Measurements from ENCODE around the gene SIGLECL1. TPM values are rescaled to one million over a fixed set of nuclear protein-coding genes. Genes with fewer than 3 reads are reported as not detected.

The SIGLECL1 gene
- total RNA-seq = not detected in 2 replicates

GRCh38 chr19:51250786-51251467 lies at the start of gene SIGLECL1:
SIGLECL1 (plus strand) TSS chr19:51251080; CDS start chr19:51264073, 12,993 bp downstream.

GRCh38 chr19:51224898-51225393 lies 25.9 kb upstream of the SIGLECL1 start, which contains the start of gene CD33:
CD33 (plus strand) TSS chr19:51225080; CDS start chr19:51225119, 39 bp downstream.

GRCh38 chr19:51311351-51312257 lies 60.7 kb downstream of the SIGLECL1 start, which contains the start of gene IGLON5:
IGLON5 (plus strand) TSS chr19:51311644; CDS start chr19:51311848, 204 bp downstream.

Other genes with a start within 250 kb of the SIGLECL1 start
- gene KLK8, start 249.5 kb upstream of the SIGLECL1 start, total RNA-seq = not detected in 2 replicates
- not detected in 2 replicates for gene KLK10, start 231.4 kb upstream of the SIGLECL1 start, total RNA-seq
- gene KLK11, start 224.5 kb upstream of the SIGLECL1 start, total RNA-seq = not detected in 2 replicates
- not detected in 2 replicates for gene KLK12, start 216.1 kb upstream of the SIGLECL1 start, total RNA-seq
- not detected in 2 replicates for gene KLK13, start 186.0 kb upstream of the SIGLECL1 start, total RNA-seq
- not detected in 2 replicates for gene KLK14, start 168.2 kb upstream of the SIGLECL1 start, total RNA-seq
- 12.1 and 14.8 TPM in 2 replicates for gene CTU1, start 142.7 kb upstream of the SIGLECL1 start, total RNA-seq
- not detected in 2 replicates for gene SIGLEC9, start 126.2 kb upstream of the SIGLECL1 start, total RNA-seq
- gene SIGLEC7, start 108.8 kb upstream of the SIGLECL1 start, total RNA-seq = not detected in 2 replicates
- gene CD33, start 26.0 kb upstream of the SIGLECL1 start, total RNA-seq = not detected in 2 replicates
- gene IGLON5, start 60.6 kb downstream of the SIGLECL1 start, total RNA-seq = not detected in 2 replicates
- gene VSIG10L, start 91.1 kb downstream of the SIGLECL1 start, total RNA-seq = 0.27 and 0.39 TPM in 2 replicates
- gene ETFB, start 115.3 kb downstream of the SIGLECL1 start, total RNA-seq = 76.7 and 86.1 TPM in 2 replicates
- not detected in 2 replicates for gene CLDND2, start 117.9 kb downstream of the SIGLECL1 start, total RNA-seq
- not detected in 2 replicates for gene NKG7, start 121.6 kb downstream of the SIGLECL1 start, total RNA-seq
- not detected in 2 replicates for gene LIM2, start 136.9 kb downstream of the SIGLECL1 start, total RNA-seq
- gene C19orf84, start 139.5 kb downstream of the SIGLECL1 start, total RNA-seq = not detected in 2 replicates
- not detected in 2 replicates for gene SIGLEC10, start 166.6 kb downstream of the SIGLECL1 start, total RNA-seq
- gene SIGLEC8, start 207.4 kb downstream of the SIGLECL1 start, total RNA-seq = not detected in 2 replicates
- not detected in 2 replicates for gene CEACAM18, start 227.5 kb downstream of the SIGLECL1 start, total RNA-seq